H9 (cell line): Measurements from ENCODE around the gene FAM53B. TPM values are rescaled to one million over a fixed set of nuclear protein-coding genes. Genes with fewer than 3 reads are reported as not detected.

Experiments
- DNase-seq: peaks from one replicate; pipeline ENCODE4 v3.0.0-alpha.2; 2017
- H2AFZ ChIP-seq: one replicate; pipeline ENCODE4 v1.6.1; 2013; ENCODE audit warnings: mild to moderate bottlenecking, low read length, control low read depth, moderate library complexity
- H2AK5ac ChIP-seq: 2 replicates; pipeline ENCODE4 v1.6.1; 2013; ENCODE audit warnings: low read length, control low read depth, mixed read lengths; ENCODE audit not compliant: insufficient read length
- H2BK120ac ChIP-seq: one replicate; pipeline ENCODE4 v1.6.1; 2013; ENCODE audit warnings: low read depth, mild to moderate bottlenecking, low read length, control low read depth, inconsistent platforms; ENCODE audit not compliant: poor library complexity, severe bottlenecking
- H2BK12ac ChIP-seq: 2 replicates; pipeline ENCODE4 v1.6.1; 2013; ENCODE audit warnings: low read length, control low read depth, mixed read lengths, low read depth; ENCODE audit not compliant: insufficient read length
- H2BK15ac ChIP-seq: 2 replicates; pipeline ENCODE4 v1.6.1; 2013; ENCODE audit warnings: low read depth, low read length, control low read depth
- H2BK20ac ChIP-seq: one replicate; pipeline ENCODE4 v1.6.1; 2013; ENCODE audit warnings: low read depth, mild to moderate bottlenecking, low read length, control low read depth, inconsistent platforms; ENCODE audit not compliant: poor library complexity, severe bottlenecking
- H2BK5ac ChIP-seq: 2 replicates; pipeline ENCODE4 v1.6.1; 2013; ENCODE audit warnings: low read length, control low read depth, mixed read lengths; ENCODE audit not compliant: insufficient read length
- H3K14ac ChIP-seq: 2 replicates; pipeline ENCODE4 v1.6.1; 2013; ENCODE audit warnings: low read length, control low read depth; ENCODE audit not compliant: insufficient read depth
- H3K18ac ChIP-seq: 2 replicates; pipeline ENCODE4 v1.6.1; 2013; ENCODE audit warnings: low read depth, mild to moderate bottlenecking, mixed read lengths, low read length, control low read depth; ENCODE audit not compliant: insufficient read length
- H3K23ac ChIP-seq: 2 replicates; pipeline ENCODE4 v1.6.1; 2013; ENCODE audit warnings: low read length, control low read depth, mixed read lengths, low read depth; ENCODE audit not compliant: insufficient read length
- H3K23me2 ChIP-seq: 2 replicates; pipeline ENCODE4 v1.6.1; 2013; ENCODE audit warnings: low read depth, mild to moderate bottlenecking, mixed read lengths, low read length, control low read depth; ENCODE audit not compliant: insufficient read length, poor library complexity, severe bottlenecking
- H3K27ac ChIP-seq: 2 replicates; pipeline ENCODE4 v1.5.1; 2013; ENCODE audit warnings: low read length, control low read depth, mixed read lengths, low read depth; ENCODE audit not compliant: insufficient read length
- H3K27me3 ChIP-seq: 2 replicates; pipeline ENCODE4 v1.6.1; 2013; ENCODE audit warnings: low read length, control low read depth, inconsistent platforms; ENCODE audit not compliant: insufficient read depth
- H3K4ac ChIP-seq: 2 replicates; pipeline ENCODE4 v1.6.1; 2013; ENCODE audit warnings: low read depth, mild to moderate bottlenecking, control low read depth, inconsistent platforms, low read length, moderate library complexity
- H3K4me1 ChIP-seq: 2 replicates; pipeline ENCODE4 v1.6.1; 2013; ENCODE audit warnings: low read length, control low read depth, inconsistent platforms; ENCODE audit not compliant: insufficient read depth
- H3K4me2 ChIP-seq: 2 replicates; pipeline ENCODE4 v1.6.1; 2013; ENCODE audit warnings: low read length, control low read depth, mixed read lengths; ENCODE audit not compliant: insufficient read length, insufficient read depth
- H3K56ac ChIP-seq: 2 replicates; pipeline ENCODE4 v1.6.1; 2013; ENCODE audit warnings: low read depth, mild to moderate bottlenecking, mixed read lengths, low read length, control low read depth; ENCODE audit not compliant: insufficient read length
- H3K79me1 ChIP-seq: 2 replicates; pipeline ENCODE4 v1.6.1; 2013; ENCODE audit warnings: low read depth, mild to moderate bottlenecking, moderate library complexity, low read length, control low read depth, inconsistent platforms; ENCODE audit not compliant: insufficient read depth, poor library complexity, severe bottlenecking
- H3K79me2 ChIP-seq: 2 replicates; pipeline ENCODE4 v1.6.1; 2013; ENCODE audit warnings: low read length, control low read depth, inconsistent platforms; ENCODE audit not compliant: insufficient read depth
- H3K9ac ChIP-seq: 2 replicates; pipeline ENCODE4 v1.6.1; 2013; ENCODE audit warnings: low read length, control low read depth, mixed read lengths; ENCODE audit not compliant: insufficient read length; ENCODE audit errors: extremely low read depth
- H3K9me3 ChIP-seq: one replicate; pipeline ENCODE4 v1.6.1; 2013; ENCODE audit warnings: low read depth, low read length, inconsistent platforms; ENCODE audit not compliant: control insufficient read depth
- H3T11ph ChIP-seq: one replicate; pipeline ENCODE4 v1.6.1; 2013; ENCODE audit warnings: mild to moderate bottlenecking, low read length, control low read depth, inconsistent platforms
- H4K20me1 ChIP-seq: one replicate; pipeline ENCODE4 v1.6.1; 2013; ENCODE audit not compliant: control insufficient read depth, insufficient read length, insufficient read depth
- H4K5ac ChIP-seq: 2 replicates; pipeline ENCODE4 v1.6.1; 2013; ENCODE audit warnings: low read depth, mild to moderate bottlenecking, mixed read lengths, low read length, control low read depth; ENCODE audit not compliant: insufficient read length
- H4K8ac ChIP-seq: replicated peaks from 2 replicates; pipeline ENCODE4 v1.6.1; 2013; ENCODE audit warnings: low read length, control low read depth, mixed read lengths, low read depth; ENCODE audit not compliant: insufficient read length
- H4K91ac ChIP-seq: 2 replicates; pipeline ENCODE4 v1.6.1; 2013; ENCODE audit warnings: low read depth, mild to moderate bottlenecking, moderate library complexity, mixed read lengths, low read length, control low read depth; ENCODE audit not compliant: insufficient read length
- H3K27ac Mint-ChIP-seq, 3 experiments: 2 replicates in 2 of 3; 3 replicates in 1 of 3; pipeline ENCODE4 v1.8.0; 2020 to 2021; ENCODE audit warnings: mixed read lengths in 3 of 3, mild to moderate bottlenecking in 1 of 3, moderate library complexity in 1 of 3
- H3K27me3 Mint-ChIP-seq: 2 replicates; pipeline ENCODE4 v1.8.0; 2021; ENCODE audit warnings: low read depth, mild to moderate bottlenecking, moderate library complexity, mixed read lengths
- H3K36me3 Mint-ChIP-seq, 3 experiments: 2 replicates in 2 of 3; 3 replicates in 1 of 3; pipeline ENCODE4 v1.8.0; 2020 to 2021; ENCODE audit warnings: low read depth in 3 of 3, mixed read lengths in 3 of 3; ENCODE audit not compliant: insufficient read depth in 1 of 3
- H3K4me1 Mint-ChIP-seq, 2 experiments: 2 replicates each; pipeline ENCODE4 v1.8.0; 2020; ENCODE audit warnings: mixed read lengths in 2 of 2
- H3K4me3 Mint-ChIP-seq, 2 experiments: 2 replicates in 1 of 2; 3 replicates in 1 of 2; pipeline ENCODE4 v1.8.0; 2020 to 2021; ENCODE audit warnings: mild to moderate bottlenecking in 2 of 2, mixed read lengths in 2 of 2, moderate library complexity in 1 of 2
- H3K9me3 Mint-ChIP-seq, 2 experiments: 2 replicates in 1 of 2; 3 replicates in 1 of 2; pipeline ENCODE4 v1.8.0; 2020; ENCODE audit warnings: mild to moderate bottlenecking in 2 of 2, mixed read lengths in 2 of 2, moderate library complexity in 1 of 2
- CTCF ChIP-seq: fragments of 200-600 bp; sonication (generic); conservative IDR thresholded peaks from 3 replicates; pipeline ENCODE4 v1.8.0; 2021; ENCODE audit warnings: antibody characterized with exemption, mild to moderate bottlenecking
- WGBS: extraction: QIAGEN DNeasy Blood & Tissue Kit; methylation state at CpG from one replicate; pipeline ENCODE4 v1.1.7; 2013; ENCODE audit warnings: missing lambda C conversion rate, low lambda C conversion rate, mixed read lengths; ENCODE audit not compliant: insufficient read length; ENCODE audit errors: extremely low coverage; 5-methylcytosine and 5-hydroxymethylcytosine counted together
- total RNA-seq: library from RNA; stranded (reverse); gene quantifications from 2 replicates; pipeline ENCODE4 v1.2.1, GENCODE V29; 2021

FAM53B gene
- total RNA-seq, 1 experiment from 2014 or later: 11.5 TPM

- H3K14ac ChIP-seq: no peak overlapping the region
- no peak overlapping the region for H2BK5ac ChIP-seq
- Mint-ChIP-seq H3K4me1 (peaks cover 27 to 39% of the 10 kb centered on the region in 2 experiments), H3K27ac (no peak overlapping the region; a peak in 2 of 7 replicates), H3K27me3 (no peaks in the 10 kb centered on the region), H3K36me3 (no peaks in the 10 kb centered on the region; a peak in 1 of 7 replicates), H3K9me3 (no peaks in the 10 kb centered on the region), H3K4me3 (no peak overlapping the region)
- no peak overlapping the region for H3K4ac ChIP-seq
- H2AFZ ChIP-seq: no peak overlapping the region
- H3K23ac ChIP-seq: no peak overlapping the region
- no peak overlapping the region for H2BK20ac ChIP-seq
- no peak for TF ChIP-seq CTCF
- H3K23me2 ChIP-seq: no peaks in the 10 kb centered on the region
- H4K5ac ChIP-seq: no peak overlapping the region
- no peaks in the 10 kb centered on the region for H3K79me1 ChIP-seq
- no peak overlapping the region for H3K18ac ChIP-seq
- no peak overlapping the region for H3K4me2 ChIP-seq
- no peak overlapping the region for H3K56ac ChIP-seq
- H3K9me3 ChIP-seq: no peaks in the 10 kb centered on the region
- H4K8ac ChIP-seq: no peak overlapping the region
- H3K79me2 ChIP-seq: no peaks in the 10 kb centered on the region
- H4K91ac ChIP-seq: no peak overlapping the region
- H4K20me1 ChIP-seq: no peaks in the 10 kb centered on the region
- no peaks in the 10 kb centered on the region for H3K27me3 ChIP-seq
- no peak overlapping the region for H2BK12ac ChIP-seq
- 0 out of 2 replicates have a peak, but pooled peaks cover 3% of the 10 kb centered on the region for H3K4me1 ChIP-seq
- H2BK120ac ChIP-seq: no peak overlapping the region
- H3K27ac ChIP-seq: no peak overlapping the region
- H2BK15ac ChIP-seq: no peak overlapping the region
- no peak overlapping the region for H3T11ph ChIP-seq
- H3K9ac ChIP-seq: no peak overlapping the region
- no peak for DNase-seq
- no peak overlapping the region for H2AK5ac ChIP-seq
- no CpG with 5 or more reads among the region's 9 CpGs for WGBS
Observed at GRCh38 chr10:124723826-124724225, 20.4 kb downstream of the FAM53B start.
